Measurements from ENCODE around the gene ALKBH5. TPM values are rescaled to one million over a fixed set of nuclear protein-coding genes. Genes with fewer than 3 reads are reported as not detected.

Gene ALKBH5
- total RNA-seq, 1 experiment from 2014 or later: 69.5 TPM

DNA sequence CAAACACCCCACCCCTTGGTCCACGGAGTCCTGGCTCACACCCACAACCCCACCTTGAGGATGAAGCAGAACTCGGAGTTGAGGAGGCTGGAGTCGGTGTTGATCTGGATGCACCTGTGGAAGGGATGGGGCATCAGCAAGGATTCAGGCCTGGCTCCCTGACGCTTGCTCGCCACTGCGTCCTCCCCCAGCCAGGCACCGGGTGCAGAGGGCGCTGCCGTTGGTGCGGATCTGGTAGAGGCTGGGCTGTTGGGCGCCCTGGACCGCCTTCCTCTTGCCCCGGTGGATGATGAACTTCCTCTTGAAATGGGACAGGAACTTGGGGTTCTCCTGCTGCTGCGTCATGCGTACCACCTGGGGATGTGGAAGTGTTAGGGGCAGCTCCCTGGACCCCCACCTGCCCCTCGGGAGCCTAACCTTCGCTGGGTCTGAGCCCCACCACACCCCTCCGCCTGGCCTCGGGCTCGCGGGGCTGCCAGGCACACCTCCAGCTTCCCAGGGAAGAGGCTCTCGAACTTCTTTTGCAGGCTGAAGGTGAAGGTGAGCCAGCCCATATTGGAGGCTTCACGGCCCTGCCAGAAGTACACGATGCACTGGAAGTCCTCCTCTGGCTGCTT, 62.6 kb downstream of the ALKBH5 start:
- CTCF ChIA-PET: no interaction called here
- intact Hi-C loops (cut with micrococcal nuclease): no loop called here
- peaks cover 78% of the 10 kb centered on the region for H3K36me3 Mint-ChIP-seq (ENCODE audit: insufficient read depth, unreplicated experiment)
- DNase-seq (ENCODE audit: unreplicated experiment): no peak
- no peaks in the 10 kb centered on the region for H3K9me3 Mint-ChIP-seq (ENCODE audit: unreplicated experiment)
- POLR2A ChIA-PET: no interaction called here
- no peak overlapping the region for H3K4me3 Mint-ChIP-seq (ENCODE audit: unreplicated experiment)
- H3K4me1 Mint-ChIP-seq (ENCODE audit: insufficient read depth, unreplicated experiment): peaks cover 5% of the 10 kb centered on the region
- TF ChIP-seq, protein P1, sequence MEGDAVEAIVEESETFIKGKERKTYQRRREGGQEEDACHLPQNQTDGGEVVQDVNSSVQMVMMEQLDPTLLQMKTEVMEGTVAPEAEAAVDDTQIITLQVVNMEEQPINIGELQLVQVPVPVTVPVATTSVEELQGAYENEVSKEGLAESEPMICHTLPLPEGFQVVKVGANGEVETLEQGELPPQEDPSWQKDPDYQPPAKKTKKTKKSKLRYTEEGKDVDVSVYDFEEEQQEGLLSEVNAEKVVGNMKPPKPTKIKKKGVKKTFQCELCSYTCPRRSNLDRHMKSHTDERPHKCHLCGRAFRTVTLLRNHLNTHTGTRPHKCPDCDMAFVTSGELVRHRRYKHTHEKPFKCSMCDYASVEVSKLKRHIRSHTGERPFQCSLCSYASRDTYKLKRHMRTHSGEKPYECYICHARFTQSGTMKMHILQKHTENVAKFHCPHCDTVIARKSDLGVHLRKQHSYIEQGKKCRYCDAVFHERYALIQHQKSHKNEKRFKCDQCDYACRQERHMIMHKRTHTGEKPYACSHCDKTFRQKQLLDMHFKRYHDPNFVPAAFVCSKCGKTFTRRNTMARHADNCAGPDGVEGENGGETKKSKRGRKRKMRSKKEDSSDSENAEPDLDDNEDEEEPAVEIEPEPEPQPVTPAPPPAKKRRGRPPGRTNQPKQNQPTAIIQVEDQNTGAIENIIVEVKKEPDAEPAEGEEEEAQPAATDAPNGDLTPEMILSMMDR (IDR thresholded peaks at IDR 0.05; ENCODE audit: unreplicated experiment): no peak
- no TSS peak for BruUV-seq (replicated peaks)
- H3K27me3 Mint-ChIP-seq (ENCODE audit: insufficient read depth, unreplicated experiment): no peaks in the 10 kb centered on the region
- no peak overlapping the region for H3K27ac Mint-ChIP-seq (ENCODE audit: low read depth, unreplicated experiment)

DNA sequence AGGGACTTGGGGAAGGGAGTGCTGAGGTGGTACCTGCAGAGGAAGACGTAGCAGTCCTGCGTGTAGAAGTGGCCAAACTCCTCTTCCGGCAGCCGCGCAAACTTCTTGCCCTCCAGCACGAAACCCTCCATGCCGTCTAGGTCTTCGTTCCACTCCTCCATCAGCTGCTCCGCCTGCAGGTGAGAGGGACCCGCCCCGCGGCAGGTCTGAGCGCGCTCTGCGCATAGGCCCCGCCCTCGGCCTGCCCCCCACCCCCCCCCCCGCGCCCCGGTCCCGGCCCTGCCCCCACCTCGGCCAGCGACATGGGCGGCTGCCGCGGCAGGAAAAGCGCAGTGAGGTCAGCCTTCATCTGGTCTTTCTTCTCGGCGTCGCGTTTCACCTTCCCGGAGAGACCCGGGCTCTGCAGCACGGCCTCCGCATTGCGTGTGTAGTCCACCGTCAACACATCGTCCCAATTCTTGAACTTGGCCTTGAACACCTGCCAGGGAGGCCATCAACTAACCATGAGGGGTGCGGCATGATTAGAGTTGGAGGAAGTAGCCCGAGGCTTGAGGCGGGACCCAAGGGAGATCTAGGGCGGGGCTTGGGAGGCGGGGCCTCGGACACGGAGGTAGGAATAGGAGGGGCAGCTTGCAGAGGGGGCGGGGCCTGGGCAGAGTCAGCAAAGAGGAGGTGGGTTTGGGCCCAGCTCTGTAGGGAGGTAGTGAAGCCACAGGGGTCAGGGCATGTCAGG, 63.4 kb downstream of the ALKBH5 start:
- Mint-ChIP-seq H3K27me3 (ENCODE audit: insufficient read depth, unreplicated experiment) (no peaks in the 10 kb centered on the region), H3K27ac (ENCODE audit: low read depth, unreplicated experiment) (no peak overlapping the region), H3K4me1 (ENCODE audit: insufficient read depth, unreplicated experiment) (peaks cover 5% of the 10 kb centered on the region), H3K36me3 (ENCODE audit: insufficient read depth, unreplicated experiment) (peaks cover 86% of the 10 kb centered on the region), H3K4me3 (ENCODE audit: unreplicated experiment) (no peak overlapping the region), H3K9me3 (ENCODE audit: unreplicated experiment) (no peaks in the 10 kb centered on the region)
- DNase-seq (ENCODE audit: unreplicated experiment): no peak
- intact Hi-C loops (cut with micrococcal nuclease): no loop called here
- BruUV-seq (replicated peaks): no TSS peak
- POLR2A ChIA-PET: no interaction called here
- CTCF ChIA-PET: interaction anchor here (0.6 to 2.0 kb wide), 8 partner anchors 10 to 626 kb away, joined by 3 to 8 read pairs (median 4); no protein-coding TSS in a partner anchor
- TF ChIP-seq, protein P1 (IDR thresholded peaks at IDR 0.05; ENCODE audit: unreplicated experiment): no peak

DNA sequence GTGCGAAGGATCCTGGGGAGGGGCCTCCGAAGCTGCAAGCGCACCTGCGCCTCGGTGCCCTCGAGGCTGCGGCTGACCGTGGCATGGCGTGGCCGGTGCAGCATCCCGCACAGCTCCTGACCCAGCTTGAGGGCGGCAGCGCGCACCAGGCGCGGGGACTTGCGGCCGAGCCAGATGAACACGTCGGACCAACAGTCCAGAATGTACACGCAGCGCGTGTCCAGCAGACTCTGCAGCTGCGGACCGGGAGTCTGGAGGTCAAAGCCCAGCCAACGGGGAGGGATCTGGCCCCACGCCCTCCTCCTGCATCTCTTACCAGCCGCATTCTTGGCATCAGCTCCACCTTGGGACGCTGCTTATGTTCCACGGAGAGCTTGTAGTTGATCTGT, 64.0 kb downstream of the ALKBH5 start:
- H3K36me3 Mint-ChIP-seq (ENCODE audit: insufficient read depth, unreplicated experiment): peaks cover 89% of the 10 kb centered on the region
- no peak for DNase-seq (ENCODE audit: unreplicated experiment)
- intact Hi-C loops (cut with micrococcal nuclease): loop anchor here (2.0 kb wide), 2 partner anchors 31 to 67 kb away; partner anchors contain the start of genes SMCR8 and TOP3A
- no peak overlapping the region for H3K27ac Mint-ChIP-seq (ENCODE audit: low read depth, unreplicated experiment)
- H3K4me3 Mint-ChIP-seq (ENCODE audit: unreplicated experiment): no peak overlapping the region
- POLR2A ChIA-PET: interaction anchor here (0.6 kb wide), 1 partner anchor 10 kb away, joined by 3 read pairs; no protein-coding TSS in a partner anchor
- BruUV-seq (replicated peaks): no TSS peak
- peaks cover 5% of the 10 kb centered on the region for H3K4me1 Mint-ChIP-seq (ENCODE audit: insufficient read depth, unreplicated experiment)
- CTCF ChIA-PET: interaction anchor here (0.6 to 2.0 kb wide), 8 partner anchors 9 to 626 kb away, joined by 3 to 8 read pairs (median 4); no protein-coding TSS in a partner anchor
- TF ChIP-seq, protein P1 (IDR thresholded peaks at IDR 0.05; ENCODE audit: unreplicated experiment): no peak
- no peaks in the 10 kb centered on the region for H3K9me3 Mint-ChIP-seq (ENCODE audit: unreplicated experiment)
- no peaks in the 10 kb centered on the region for H3K27me3 Mint-ChIP-seq (ENCODE audit: insufficient read depth, unreplicated experiment)

DNA sequence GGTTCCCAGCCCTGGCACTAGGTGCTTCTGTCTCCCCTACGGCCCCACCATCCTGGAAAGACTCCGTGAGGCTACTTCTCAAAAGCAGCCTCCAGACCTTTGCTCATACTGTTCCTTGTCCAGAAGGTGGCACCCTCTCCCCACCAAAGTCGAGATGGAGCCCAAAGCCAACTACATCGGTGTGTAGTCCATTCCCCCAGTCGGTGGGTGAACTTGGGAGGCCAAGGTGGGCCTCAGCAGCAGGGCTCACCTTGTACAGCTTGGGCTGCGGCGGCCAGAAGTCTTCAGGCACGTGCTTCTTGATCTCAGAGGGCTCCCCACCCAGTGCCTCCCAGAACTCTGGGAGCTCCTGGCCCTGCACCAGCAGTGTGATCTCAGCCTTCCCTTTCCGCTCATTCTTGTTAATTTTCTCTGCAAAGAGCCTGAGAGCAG, 64.7 kb downstream of the ALKBH5 start:
- no peak overlapping the region for H3K27ac Mint-ChIP-seq (ENCODE audit: low read depth, unreplicated experiment)
- TF ChIP-seq, protein P1 (IDR thresholded peaks at IDR 0.05; ENCODE audit: unreplicated experiment): peak; percentile 61
- H3K9me3 Mint-ChIP-seq (ENCODE audit: unreplicated experiment): no peaks in the 10 kb centered on the region
- H3K27me3 Mint-ChIP-seq (ENCODE audit: insufficient read depth, unreplicated experiment): no peaks in the 10 kb centered on the region
- peaks cover 5% of the 10 kb centered on the region for H3K4me1 Mint-ChIP-seq (ENCODE audit: insufficient read depth, unreplicated experiment)
- peak; percentile 83 for DNase-seq (ENCODE audit: unreplicated experiment)
- ChIA-PET POLR2A (interaction anchor here (0.6 kb wide), 1 partner anchor 9 kb away, joined by 3 read pairs; no protein-coding TSS in a partner anchor), CTCF (interaction anchor here (0.5 to 2.0 kb wide), 10 partner anchors 8 to 73 kb away, joined by 3 to 8 read pairs (median 4); no protein-coding TSS in a partner anchor)
- peaks cover 89% of the 10 kb centered on the region for H3K36me3 Mint-ChIP-seq (ENCODE audit: insufficient read depth, unreplicated experiment)
- intact Hi-C loops (cut with micrococcal nuclease): loop anchor here (2.0 kb wide), 2 partner anchors 32 to 66 kb away; partner anchors contain the start of genes SMCR8 and TOP3A
- no peak overlapping the region for H3K4me3 Mint-ChIP-seq (ENCODE audit: unreplicated experiment)
- BruUV-seq (replicated peaks): no TSS peak
